H1 (cell line): ENCODE measurements around the gene COL4A1. TPM values are rescaled to one million over a fixed set of nuclear protein-coding genes. Genes with fewer than 3 reads are reported as not detected.

ENCODE experiments used
- CTCF ChIA-PET: fragments of 300-600 bp; sonication (Branson Sonifier 250); formaldehyde crosslinking; loops from one replicate; lab custom pipeline; 2021; ENCODE audit not compliant: partially characterized antibody; lab: Charles Lee
- POLR2A ChIA-PET: fragments of 300-600 bp; sonication (Branson Sonifier 250); formaldehyde crosslinking; loops from one replicate; lab custom pipeline; 2021; ENCODE audit warnings: inconsistent platforms; ENCODE audit not compliant: partially characterized antibody; lab: Charles Lee
- DNase-seq, 2 experiments: peaks; one replicate each; pipeline versions ENCODE4 v3.0.0 to v3.0.0-alpha.2; 2010 to 2022; ENCODE audit warnings: low spot score in 2 of 2, low read depth in 1 of 2, mixed read lengths in 1 of 2
- FAIRE-seq: peaks from 2 replicates; lab custom pipeline; 2011; peaks lifted over from hg19 to GRCh38; lab: Jason Lieb, UNC
- H2AFZ ChIP-seq: 2 replicates; pipeline ENCODE4 v1.8.1; 2012; ENCODE audit warnings: low read length, inconsistent platforms
- H2AK5ac ChIP-seq: 2 replicates; pipeline ENCODE4 v1.6.1; 2013; ENCODE audit warnings: low read depth, low read length
- H2BK120ac ChIP-seq: replicated peaks from 2 replicates; pipeline ENCODE3; 2013; ENCODE audit warnings: low read depth, low read length, inconsistent platforms
- H2BK12ac ChIP-seq: 2 replicates; pipeline ENCODE4 v1.6.1; 2013; ENCODE audit warnings: low read depth, low read length
- H2BK15ac ChIP-seq: 2 replicates; pipeline ENCODE4 v1.6.1; 2013; ENCODE audit warnings: low read length
- H2BK20ac ChIP-seq: 2 replicates; pipeline ENCODE4 v1.6.1; 2013; ENCODE audit warnings: low read length
- H2BK5ac ChIP-seq: 2 replicates; pipeline ENCODE4 v1.6.1; 2013; ENCODE audit warnings: low read depth, low read length
- H3K14ac ChIP-seq: 2 replicates; pipeline ENCODE4 v1.6.1; 2013; ENCODE audit warnings: inconsistent platforms; ENCODE audit not compliant: insufficient read length
- H3K18ac ChIP-seq: 2 replicates; pipeline ENCODE4 v1.6.1; 2013; ENCODE audit warnings: low read length; ENCODE audit errors: extremely low read depth
- H3K23ac ChIP-seq: 2 replicates; pipeline ENCODE4 v1.6.1; 2013; ENCODE audit warnings: inconsistent platforms; ENCODE audit not compliant: insufficient read length
- H3K23me2 ChIP-seq: 2 replicates; pipeline ENCODE4 v1.6.1; 2013; ENCODE audit warnings: low read depth, low read length
- H3K27ac ChIP-seq: 2 replicates; pipeline ENCODE4 v1.6.1; 2011; ENCODE audit warnings: low read depth, low read length, inconsistent platforms
- H3K27me3 ChIP-seq, 4 experiments: replicated peaks in 1 of 4; 1 replicate in 1 of 4; 2 replicates in 3 of 4; pipeline versions ENCODE4 v1.6.1 to v1.8.1; 2011 to 2013; ENCODE audit warnings: low read length in 3 of 4, mild to moderate bottlenecking in 3 of 4, inconsistent platforms in 2 of 4, mixed read lengths in 2 of 4, moderate library complexity in 1 of 4; ENCODE audit not compliant: control insufficient read depth in 3 of 4, insufficient read depth in 3 of 4; ENCODE audit errors: extremely low read depth in 1 of 4
- H3K36me3 ChIP-seq, 4 experiments: 2 replicates each; pipeline versions ENCODE4 v1.6.1 to v1.8.1; 2011 to 2013; ENCODE audit warnings: mild to moderate bottlenecking in 4 of 4, low read length in 3 of 4, moderate library complexity in 2 of 4, control low read depth in 1 of 4, inconsistent platforms in 1 of 4; ENCODE audit not compliant: insufficient read depth in 4 of 4, control insufficient read depth in 2 of 4
- H3K4ac ChIP-seq: replicated peaks from 2 replicates; pipeline ENCODE3; 2013; ENCODE audit warnings: low read length, low read depth, mixed read lengths, inconsistent platforms; ENCODE audit not compliant: insufficient read length
- H3K4me1 ChIP-seq, 4 experiments: replicated peaks in 1 of 4; 1 replicate in 1 of 4; 2 replicates in 3 of 4; pipeline versions ENCODE4 v1.6.1 to v1.8.1; 2011 to 2013; ENCODE audit warnings: low read length in 3 of 4, inconsistent platforms in 2 of 4, mixed read lengths in 1 of 4; ENCODE audit not compliant: insufficient read depth in 4 of 4, control insufficient read depth in 3 of 4
- H3K4me2 ChIP-seq, 2 experiments: 2 replicates each; pipeline versions ENCODE4 v1.6.1 to v1.8.1; 2011 to 2013; ENCODE audit warnings: low read depth in 2 of 2, low read length in 2 of 2, control low read depth in 1 of 2, inconsistent platforms in 1 of 2, mild to moderate bottlenecking in 1 of 2; ENCODE audit not compliant: insufficient read depth in 1 of 2
- H3K4me3 ChIP-seq, 4 experiments: fragments of 200-600, 300-600 bp in 1 of 4; sonication (generic), shearing (Covaris generic), sonication (Bioruptor Twin) in 1 of 4; 2 replicates each; pipeline versions ENCODE4 v1.5.1 to v1.8.1; 2011 to 2016; ENCODE audit warnings: low read length in 4 of 4, low read depth in 3 of 4, control low read depth in 2 of 4, inconsistent platforms in 2 of 4, mild to moderate bottlenecking in 2 of 4, mixed read lengths in 1 of 4, moderate library complexity in 1 of 4; ENCODE audit not compliant: insufficient read depth in 2 of 4; ENCODE audit errors: extremely low read depth in 1 of 4
- H3K56ac ChIP-seq: replicated peaks from 2 replicates; pipeline ENCODE3; 2013; ENCODE audit warnings: low read depth, mild to moderate bottlenecking, mixed read lengths, low read length, inconsistent platforms; ENCODE audit not compliant: insufficient read length
- H3K79me1 ChIP-seq: 2 replicates; pipeline ENCODE4 v1.6.1; 2013; ENCODE audit warnings: low read depth, low read length, control low read depth
- H3K79me2 ChIP-seq, 2 experiments: 2 replicates each; pipeline versions ENCODE4 v1.6.1 to v1.8.1; 2012 to 2013; ENCODE audit warnings: low read length in 2 of 2, mild to moderate bottlenecking in 2 of 2, inconsistent platforms in 1 of 2; ENCODE audit not compliant: insufficient read depth in 2 of 2, control insufficient read depth in 1 of 2
- H3K9ac ChIP-seq, 4 experiments: replicated peaks in 1 of 4; 1 replicate in 1 of 4; 2 replicates in 3 of 4; pipeline versions ENCODE4 v1.6.1 to v1.8.1; 2011 to 2013; ENCODE audit warnings: low read depth in 3 of 4, low read length in 3 of 4, control low read depth in 2 of 4, mild to moderate bottlenecking in 2 of 4, moderate library complexity in 2 of 4, inconsistent platforms in 1 of 4; ENCODE audit errors: extremely low read depth in 1 of 4
- H3K9me3 ChIP-seq, 2 experiments: 2 replicates each; pipeline versions ENCODE4 v1.6.1 to v1.8.1; 2012 to 2013; ENCODE audit warnings: mild to moderate bottlenecking in 2 of 2, moderate library complexity in 2 of 2, control low read depth in 1 of 2, inconsistent platforms in 1 of 2, low read depth in 1 of 2, low read length in 1 of 2, mixed read lengths in 1 of 2; ENCODE audit not compliant: insufficient read depth in 2 of 2
- H4K20me1 ChIP-seq, 2 experiments: replicated peaks in 1 of 2; 2 replicates each; pipeline versions ENCODE3 to v1.8.1; 2011 to 2013; ENCODE audit warnings: inconsistent platforms in 2 of 2, low read length in 2 of 2, mild to moderate bottlenecking in 1 of 2; ENCODE audit not compliant: insufficient read depth in 2 of 2, control insufficient read depth in 1 of 2
- H4K5ac ChIP-seq: 2 replicates; pipeline ENCODE4 v1.6.1; 2013; ENCODE audit warnings: low read length, low read depth, mixed read lengths, inconsistent platforms; ENCODE audit not compliant: insufficient read length
- H4K8ac ChIP-seq: 2 replicates; pipeline ENCODE4 v1.8.0; 2013; ENCODE audit warnings: mild to moderate bottlenecking, moderate library complexity, low read length, inconsistent platforms; ENCODE audit not compliant: insufficient read depth; ENCODE audit errors: extremely low read depth
- H4K91ac ChIP-seq: replicated peaks from 2 replicates; pipeline ENCODE3; 2013; ENCODE audit warnings: low read length, mixed read lengths, inconsistent platforms; ENCODE audit not compliant: insufficient read length
- EGR1 ChIP-seq: IDR thresholded peaks from 2 replicates; pipeline ENCODE4 v1.6.1; 2011; ENCODE audit warnings: low read depth, low read length, borderline replicate concordance
- NRF1 ChIP-seq: IDR thresholded peaks from 2 replicates; pipeline ENCODE4 v1.6.1; 2011; ENCODE audit warnings: mild to moderate bottlenecking, low read depth, low read length, improper control_type of control experiment
- SAP30 ChIP-seq: fragments of 300-600 bp; sonication (generic); IDR thresholded peaks from 2 replicates; pipeline ENCODE4 v1.7.1; 2012; ENCODE audit warnings: low read length, moderate library complexity, mild to moderate bottlenecking, inconsistent platforms; ENCODE audit not compliant: insufficient read depth, insufficient replicate concordance
- SIRT6 ChIP-seq: IDR thresholded peaks from one replicate; pipeline ENCODE4 v1.7.1; 2012; ENCODE audit warnings: low read length, inconsistent platforms
- TAF7 ChIP-seq: optimal IDR thresholded peaks from 2 replicates; pipeline ENCODE3; 2011; ENCODE audit warnings: low read depth, mild to moderate bottlenecking, inconsistent platforms, low read length, moderate library complexity, borderline replicate concordance
- WGBS, 2 experiments: shearing (Covaris generic) in 1 of 2; methylation state at CpG; one replicate each; pipeline versions ENCODE4 v1.1.6 to v1.1.7; 2013 to 2015; ENCODE audit warnings: low lambda C conversion rate in 2 of 2, mixed read lengths in 2 of 2, inconsistent platforms in 1 of 2, low coverage in 1 of 2, missing lambda C conversion rate in 1 of 2; ENCODE audit not compliant: insufficient replicate concordance in 2 of 2, insufficient coverage in 1 of 2, insufficient read length in 1 of 2; ENCODE audit errors: extremely low coverage in 1 of 2, missing lambda C conversion rate in 1 of 2; 5-methylcytosine and 5-hydroxymethylcytosine counted together
- polyA plus RNA-seq, 7 experiments: library from polyadenylated mRNA; depleted of rRNA in 3 of 7; stranded (reverse) in 5 of 7; unstranded in 2 of 7; fragments of >200 nt in 5 of 7; fragments of 200-250 nt in 2 of 7; gene quantifications; 1 replicate in 5 of 7; 2 replicates in 1 of 7; 4 replicates in 1 of 7; pipeline versions ENCODE4 v1.2.1 to v1.2.3, GENCODE V29; 2011 to 2013; ENCODE audit warnings: missing spikeins in 2 of 7, mixed read lengths in 2 of 7
- total RNA-seq: library from RNA; stranded (reverse); fragmentation: NEBNext Ultra II Directional; extraction: Animal tissue kit (Norgen Biotek cat#: 25700); gene quantifications from 2 replicates; pipeline ENCODE4 v1.2.1, GENCODE V29; 2021

Gene COL4A1
- total and polyA plus RNA-seq, 2 of the 8 experiments (the other 6 are each of a cell fraction or from before 2014, with no cell fraction given), result 30.7 to 82.0 TPM

DNA sequence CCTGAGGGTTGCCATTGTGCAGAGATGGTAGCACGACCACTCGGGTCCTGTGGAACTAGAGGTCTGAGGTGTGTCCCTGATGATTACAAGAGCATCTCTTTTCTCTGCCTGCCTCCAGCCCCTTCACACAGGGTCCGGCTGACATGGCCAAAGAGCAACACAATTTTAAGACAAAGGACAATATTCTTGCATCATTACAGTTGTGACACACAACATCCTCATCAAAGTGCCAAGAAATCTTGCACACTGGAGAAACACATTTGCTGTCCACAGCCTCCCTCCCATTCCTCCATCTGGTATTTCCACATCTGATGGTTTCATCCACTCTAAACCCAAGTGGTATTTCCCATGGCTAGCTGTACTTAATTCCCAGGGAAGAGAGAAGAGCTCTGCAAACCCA, 12.8 kb downstream of the COL4A1 start:
- CTCF ChIA-PET, result interaction anchor here (1.0 to 1.5 kb wide), 2 partner anchors 26 to 46 kb away, joined by 3 to 4 read pairs; no protein-coding TSS in a partner anchor
- no peaks in the 10 kb centered on the region for H4K20me1 ChIP-seq
- no peaks in the 10 kb centered on the region for H3K9me3 ChIP-seq
- H2AK5ac ChIP-seq, result no peak overlapping the region
- no peak overlapping the region for H3K18ac ChIP-seq
- H3K36me3 ChIP-seq, result no peaks in the 10 kb centered on the region
- no peak overlapping the region for H2BK15ac ChIP-seq
- WGBS, 2 experiments, result 92% methylated on average over 3 of the region's 3 CpGs; no CpG with 5 or more reads in 1 of the 2 experiments
- H3K4me2 ChIP-seq, result no peak overlapping the region
- no peak overlapping the region for H3K23ac ChIP-seq
- H3K79me1 ChIP-seq, result no peaks in the 10 kb centered on the region
- H3K4ac ChIP-seq, result no peak overlapping the region
- no peak overlapping the region for H3K14ac ChIP-seq
- H3K79me2 ChIP-seq, result peaks cover 0 to 9% of the 10 kb centered on the region in 2 experiments; a peak in 1 of 4 replicates
- no peak for DNase-seq
- no peak overlapping the region for H2BK20ac ChIP-seq
- H4K91ac ChIP-seq, result no peak overlapping the region
- peaks cover 4 to 7% (median 4%) of the 10 kb centered on the region in 4 experiments; a peak in 6 of 7 replicates for H3K4me1 ChIP-seq
- no peak overlapping the region for H2BK5ac ChIP-seq
- no peak overlapping the region for H3K9ac ChIP-seq
- no peak overlapping the region for H2BK12ac ChIP-seq
- H3K4me3 ChIP-seq, result no peak overlapping the region
- H2AFZ ChIP-seq, result no peak overlapping the region
- H3K27me3 ChIP-seq, result no peaks in the 10 kb centered on the region
- no peak overlapping the region for H2BK120ac ChIP-seq
- FAIRE-seq, result no peak
- no peak overlapping the region for H4K5ac ChIP-seq
- H4K8ac ChIP-seq, result no peak overlapping the region
- no peak overlapping the region for H3K56ac ChIP-seq
- no peaks in the 10 kb centered on the region for H3K23me2 ChIP-seq
- POLR2A ChIA-PET, result no interaction called here
- H3K27ac ChIP-seq, result no peak overlapping the region
- TF ChIP-seq EGR1 (no peak), SAP30 (no peak), NRF1 (no peak), TAF7 (no peak), SIRT6 (no peak)
